Stimulated activated CD4-positive, alpha-beta T cell treated with anti-CD3 and anti-CD28 coated beads, Interleukin-4, amount 100 ng/mL, for 24 hours (primary cell): ENCODE measurements around the gene ZNF277.
"Not testable (repeated sequence)": the region's sequence is repeated elsewhere in the genome, so short reads cannot be mapped to it uniquely, and the experiment has no call there.

Source experiments
- DNase-seq: peaks from one replicate; pipeline ENCODE4 v3.0.0-alpha.2; 2020

ZNF277 gene

DNA sequence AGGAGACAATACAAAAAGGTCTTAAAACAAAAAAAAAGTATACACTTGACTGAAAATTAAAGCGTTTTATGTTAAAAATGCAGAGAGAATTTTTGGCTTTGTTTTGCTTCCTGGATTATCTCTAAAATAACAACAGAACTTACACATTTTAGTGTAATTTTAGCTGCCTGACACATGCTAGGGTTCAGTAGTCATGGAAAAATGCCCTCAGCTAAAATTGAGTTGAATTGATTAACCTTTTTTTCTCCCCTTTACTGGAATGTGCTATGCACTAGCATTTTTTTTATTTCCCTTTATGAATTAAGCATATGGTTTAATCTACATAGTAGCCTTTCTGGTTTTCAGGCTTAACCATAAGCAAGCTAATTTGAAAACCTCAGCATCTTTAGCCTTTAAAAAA, 89.9 kb downstream of the ZNF277 start:
- DNase-seq, result no peak

DNA sequence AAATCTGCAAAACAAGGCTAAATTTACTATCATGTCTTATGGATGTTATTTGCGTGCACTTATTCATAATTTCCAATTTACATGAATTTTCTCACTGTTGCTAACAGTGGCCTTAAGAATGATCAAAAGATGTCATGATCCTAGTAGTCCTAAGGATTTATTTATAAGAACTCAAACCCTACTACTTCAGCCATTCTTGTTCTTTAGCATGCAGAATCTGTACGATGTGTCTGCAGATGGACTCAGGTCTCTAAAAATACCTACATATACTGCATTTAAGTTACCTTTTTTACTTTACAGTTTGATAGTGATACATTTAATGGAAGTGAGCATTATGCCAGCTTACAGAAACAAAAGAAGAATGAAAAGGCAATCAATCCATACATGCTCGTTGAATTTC, 91.2 kb downstream of the ZNF277 start:
- no peak for DNase-seq

DNA sequence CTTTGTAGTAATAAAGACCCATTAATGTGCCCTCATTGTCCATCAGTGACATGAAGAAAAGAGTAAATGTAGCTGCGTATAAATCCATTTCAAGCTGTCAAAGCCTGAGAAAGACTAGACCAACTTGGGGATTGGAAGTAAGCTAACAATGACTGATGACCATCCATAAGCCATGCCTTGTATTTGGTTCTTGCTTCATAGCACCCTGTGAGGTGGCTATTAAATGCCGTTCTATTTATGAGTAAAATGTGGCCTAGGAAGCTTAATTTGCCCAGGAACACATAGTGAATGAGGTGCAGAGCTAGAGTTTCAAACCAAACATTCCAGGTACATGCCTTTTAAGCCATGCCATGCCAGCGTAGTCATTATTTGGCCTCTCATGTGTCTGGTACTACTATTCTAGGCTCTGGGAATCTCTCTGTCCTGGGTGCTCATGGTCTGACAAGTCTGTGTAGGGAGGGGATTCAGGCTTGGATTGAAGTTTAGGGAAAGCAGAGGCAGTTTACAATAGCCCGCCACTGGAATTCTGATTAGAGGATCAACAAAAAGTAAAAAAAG, 92.1 kb downstream of the ZNF277 start:
- no peak for DNase-seq

- no peak for DNase-seq
Measured at GRCh38 chr7:112300072-112300471, 93.6 kb downstream of the ZNF277 start.

- no peak for DNase-seq
Measured at GRCh38 chr7:112300831-112301407, 94.4 kb downstream of the ZNF277 start.

DNA sequence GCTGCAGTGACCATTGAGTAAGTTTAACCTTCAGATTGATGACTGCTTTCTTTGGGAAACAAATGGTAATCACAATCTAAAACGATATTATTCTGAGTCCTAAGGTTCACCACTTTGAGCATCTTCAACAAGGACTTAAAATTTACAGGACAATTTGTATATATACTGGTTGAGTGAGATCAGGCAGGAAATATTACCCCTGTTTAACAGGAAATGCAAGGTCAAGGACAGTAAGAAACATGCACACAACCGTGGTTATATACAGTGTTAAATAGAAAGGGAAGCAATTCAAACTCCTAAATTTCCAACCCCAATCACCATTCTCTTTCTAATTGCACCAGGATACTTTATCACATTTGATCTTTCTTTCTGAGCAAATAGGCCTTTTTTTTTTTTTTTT, 96.1 kb downstream of the ZNF277 start:
- no peak for DNase-seq

DNA sequence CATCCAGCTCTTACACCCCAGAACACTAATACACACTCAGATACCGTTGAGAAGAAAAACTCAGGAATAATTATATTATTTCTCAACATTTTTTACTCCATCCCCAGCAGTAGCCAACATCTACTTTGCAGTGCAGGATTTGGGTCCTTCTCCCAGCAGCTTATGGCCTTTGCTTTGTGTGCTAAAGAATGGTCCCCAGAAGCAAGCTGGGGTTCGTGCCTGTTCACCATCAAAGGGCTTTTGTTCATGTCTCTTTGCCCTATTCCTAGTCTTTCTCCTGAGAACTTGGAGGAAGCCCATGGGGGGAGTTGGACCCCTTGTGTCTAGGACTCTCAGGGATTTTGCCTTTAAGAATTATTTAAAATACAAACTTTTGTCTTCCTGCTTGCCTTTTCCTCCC, 100.4 kb downstream of the ZNF277 start:
- no peak for DNase-seq

GRCh38 chr7:112307506-112307905, 101.0 kb downstream of the ZNF277 start:
- DNase-seq, result no peak

GRCh38 chr7:112308974-112309373, 102.5 kb downstream of the ZNF277 start:
- no peak for DNase-seq

DNA sequence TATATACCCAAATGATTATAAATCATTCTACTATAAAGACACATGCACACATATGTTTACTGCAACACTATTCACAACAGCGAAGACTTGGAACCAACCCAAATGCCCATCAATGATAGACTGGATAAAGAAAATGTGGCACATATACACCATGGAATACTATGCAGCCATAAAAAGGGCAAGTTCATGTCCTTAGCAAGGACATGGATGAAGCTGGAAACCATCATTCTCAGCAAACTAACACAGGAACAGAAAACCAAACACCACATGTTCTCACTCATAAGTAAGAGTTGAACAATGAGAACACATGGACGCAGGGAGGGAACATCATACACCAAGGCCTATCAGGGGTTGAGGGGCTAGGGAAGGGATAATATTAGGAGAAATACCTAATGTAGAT, 110.3 kb downstream of the ZNF277 start:
- DNase-seq, result not testable (repeated sequence)

- DNase-seq, result no peak
Measured at GRCh38 chr7:112322070-112322469, 115.6 kb downstream of the ZNF277 start.

- DNase-seq, result no peak
Measured at GRCh38 chr7:112327566-112327965, 121.1 kb downstream of the ZNF277 start.

DNA sequence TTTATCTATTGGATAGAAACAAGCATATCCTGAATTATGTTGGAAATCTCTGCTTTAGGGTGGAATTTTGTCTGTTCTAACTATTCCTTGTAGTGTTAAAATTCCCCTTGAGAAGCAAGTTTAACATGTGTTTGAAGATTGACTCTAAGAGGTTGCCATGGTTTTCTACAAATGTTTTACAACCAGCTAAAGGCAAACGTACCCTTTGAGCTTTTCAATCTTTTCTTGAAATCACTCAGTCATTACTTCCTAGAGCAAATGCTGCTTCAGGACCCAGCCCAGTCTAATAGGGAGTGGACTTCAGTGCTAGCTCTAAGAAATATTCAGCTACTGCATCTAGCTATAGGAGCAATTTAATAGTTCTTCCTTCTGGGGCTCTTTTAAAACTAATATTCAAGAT, 125.0 kb downstream of the ZNF277 start:
- DNase-seq, result no peak

- no peak for DNase-seq
Measured at GRCh38 chr7:112334366-112334765, 127.9 kb downstream of the ZNF277 start.

DNA sequence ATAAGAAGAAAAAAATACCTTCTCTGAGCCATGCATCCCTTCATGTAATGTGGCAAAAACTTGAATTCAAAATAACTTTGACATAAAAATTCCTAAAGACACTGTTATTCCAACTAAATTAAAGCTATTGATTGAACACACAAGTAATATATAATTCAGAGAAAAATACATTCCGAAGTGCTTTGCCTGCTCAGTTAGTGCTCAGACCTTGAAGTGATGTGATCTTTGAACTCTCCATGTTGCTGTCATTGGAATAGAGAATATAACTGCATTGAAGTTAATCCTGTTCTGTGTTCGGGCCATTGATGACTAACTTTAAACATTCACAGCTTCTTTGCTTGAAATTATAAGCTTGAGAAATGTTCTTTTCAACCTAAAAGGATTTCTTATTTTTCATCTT, 129.8 kb downstream of the ZNF277 start:
- DNase-seq, result no peak

GRCh38 chr7:112336936-112337576, 130.6 kb downstream of the ZNF277 start:
- no peak for DNase-seq

- DNase-seq, result no peak
Measured at GRCh38 chr7:112337892-112338291, 131.4 kb downstream of the ZNF277 start.

- no peak for DNase-seq
Measured at GRCh38 chr7:112338786-112339185, 132.3 kb downstream of the ZNF277 start.

DNA sequence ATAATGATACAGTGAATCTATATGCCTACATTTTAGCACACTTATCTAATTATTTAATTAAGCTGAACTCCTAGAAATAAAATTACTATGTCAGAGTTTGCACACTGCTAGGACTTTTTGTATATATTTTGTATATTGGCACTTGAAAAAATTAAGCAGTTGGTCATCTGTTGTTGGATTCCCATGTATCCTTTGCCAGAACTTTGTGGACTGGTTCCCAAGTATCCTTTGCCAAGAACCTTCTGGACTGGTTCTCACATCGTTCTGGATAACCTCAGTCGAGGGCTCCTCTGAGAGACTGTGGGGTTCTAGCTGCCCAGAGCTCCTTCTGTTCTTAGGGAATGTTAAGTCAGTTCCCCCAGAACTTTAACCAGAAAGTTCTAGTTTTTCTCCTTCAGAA, 135.0 kb downstream of the ZNF277 start:
- DNase-seq, result no peak

GRCh38 chr7:112346381-112347060, 140.0 kb downstream of the ZNF277 start:
- DNase-seq, result no peak

GRCh38 chr7:112347088-112347487, 140.6 kb downstream of the ZNF277 start:
- no peak for DNase-seq

DNA sequence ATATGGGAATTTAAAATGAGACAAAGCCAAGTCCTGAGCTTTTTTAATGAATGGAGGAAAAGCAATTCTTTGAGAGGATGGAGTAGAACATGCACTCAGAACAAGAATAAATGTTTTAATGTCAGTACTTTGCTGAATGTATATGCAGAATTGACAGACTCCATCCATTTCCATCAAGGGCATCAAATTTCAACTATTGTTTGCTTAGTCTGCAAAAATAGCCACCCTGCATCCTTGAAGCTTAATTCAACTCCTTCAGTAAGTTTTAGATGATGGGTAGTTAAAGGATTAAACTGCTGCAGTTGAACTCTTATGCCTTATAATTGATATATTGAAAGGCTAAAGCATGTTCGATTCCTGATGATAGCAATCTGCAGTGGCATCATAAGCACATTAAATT, 144.1 kb downstream of the ZNF277 start:
- DNase-seq, result no peak

DNA sequence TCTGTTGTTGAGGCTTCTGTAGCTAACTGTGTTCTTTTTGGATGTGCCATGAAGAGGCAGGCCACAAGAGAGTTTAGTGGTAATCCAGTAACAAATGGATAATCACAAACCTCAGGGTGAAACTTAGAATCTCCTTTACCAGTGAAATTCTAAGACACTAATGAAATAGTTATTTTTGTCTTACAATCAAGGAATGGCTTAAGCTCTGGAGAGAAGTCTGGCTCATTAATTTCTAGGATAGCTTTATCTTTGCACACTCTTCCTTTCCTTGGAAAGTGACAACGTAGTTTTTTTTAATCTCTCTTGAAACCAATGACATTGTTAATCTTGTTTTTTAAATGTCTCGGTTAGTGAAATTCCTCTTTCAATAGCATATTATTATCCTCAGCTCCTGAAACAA, 150.1 kb downstream of the ZNF277 start:
- DNase-seq, result no peak

DNA sequence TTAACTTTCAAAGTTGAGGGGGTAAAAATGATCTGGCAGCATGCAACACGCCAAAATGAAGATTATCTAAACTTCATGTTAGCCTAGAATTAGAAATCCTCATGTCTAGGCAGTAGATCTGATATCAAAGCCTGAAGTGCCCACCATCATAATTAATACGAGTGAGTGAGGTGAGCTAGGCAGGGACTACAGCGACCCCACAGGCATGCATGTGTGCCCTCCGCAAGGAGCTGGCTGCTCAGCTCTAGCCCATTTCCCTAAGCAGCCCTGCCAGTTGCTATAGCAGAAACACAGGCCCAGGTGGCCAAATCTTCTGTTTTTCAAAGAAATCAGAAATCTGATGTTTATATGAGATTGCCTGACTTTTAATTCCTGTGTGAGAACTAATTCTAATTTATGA, 150.6 kb downstream of the ZNF277 start:
- DNase-seq, result no peak
